ENCODE measurements around the gene ASPSCR1. TPM values are rescaled to one million over a fixed set of nuclear protein-coding genes. Genes with fewer than 3 reads are reported as not detected.

Gene ASPSCR1
- total and polyA plus RNA-seq, 2 of the 13 experiments (the other 11 are each of a cell fraction or from before 2014, with no cell fraction given), result 274 to 314 TPM

DNA sequence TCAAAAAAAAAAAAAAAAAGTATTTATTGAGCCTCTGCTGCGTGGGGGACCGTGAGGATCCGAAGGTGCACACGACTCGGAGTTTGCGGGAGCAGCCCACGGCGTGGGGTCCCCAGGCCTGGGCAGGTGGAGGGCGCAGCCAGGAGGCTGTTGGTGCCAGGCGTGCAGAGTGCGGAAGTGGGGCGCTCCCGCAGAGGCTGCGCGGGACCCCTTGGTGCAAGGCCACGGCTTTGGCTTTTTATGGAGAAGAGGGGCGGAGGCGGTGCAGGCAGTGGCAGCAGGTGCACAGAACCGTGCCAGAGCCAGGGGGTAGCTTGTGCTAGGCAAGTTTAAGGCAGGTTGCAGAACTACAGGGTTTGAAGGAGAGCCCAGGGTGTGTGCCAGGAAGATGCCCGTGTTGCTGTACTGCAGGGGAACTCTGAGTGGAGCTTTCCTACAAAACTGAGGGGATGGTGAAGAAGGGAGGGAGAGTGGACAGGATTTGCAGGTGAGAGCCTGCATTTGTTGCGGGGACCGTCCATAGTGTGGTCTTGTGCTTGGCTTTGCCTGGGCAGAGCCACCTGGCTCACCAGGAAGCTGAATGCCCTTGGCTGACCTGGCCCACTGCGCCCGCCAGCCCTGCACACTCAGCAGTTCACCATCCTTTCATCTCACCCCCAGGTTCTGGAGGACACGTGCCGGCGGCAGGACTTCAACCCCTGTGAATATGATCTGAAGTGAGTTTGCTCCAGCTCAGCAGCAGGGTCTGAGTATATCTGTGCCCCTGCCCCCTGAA is 1.3 kb downstream of the ASPSCR1 start (continued):
- TF ChIP-seq TFE3 (CRISPR knock-in tag; IDR thresholded peaks at IDR 0.05) (no peak), ATM (IDR thresholded peaks at IDR 0.05; ENCODE audit: borderline replicate concordance) (no peak), ZNF552 (CRISPR knock-in tag; IDR thresholded peaks at IDR 0.05; ENCODE audit: borderline replicate concordance) (no peak), ZNF773 (CRISPR knock-in tag; IDR thresholded peaks at IDR 0.05; ENCODE audit: borderline replicate concordance) (no peak), ZFP82 (CRISPR knock-in tag; IDR thresholded peaks at IDR 0.05; ENCODE audit: borderline replicate concordance) (0 out of 2 replicates have a peak, but pooled peaks have one; percentile 11), NFE2L1 (CRISPR knock-in tag; IDR thresholded peaks at IDR 0.05; ENCODE audit: borderline replicate concordance) (no peak), TCF12 (IDR thresholded peaks at IDR 0.05) (no peak), TCF12 (CRISPR knock-in tag; IDR thresholded peaks at IDR 0.05) (no peak), BHLHE40 (IDR thresholded peaks at IDR 0.05; ENCODE audit: low read length) (peak; percentile 96), THRA (CRISPR knock-in tag; IDR thresholded peaks at IDR 0.05; ENCODE audit: borderline replicate concordance) (peak; percentile 53; the same call in 1 of the 2 replicates), TARDBP (CRISPR knock-in tag; IDR thresholded peaks at IDR 0.05) (no peak), ZNF704 (CRISPR knock-in tag; IDR thresholded peaks at IDR 0.05; ENCODE audit: borderline replicate concordance) (no peak), PAF1 (CRISPR knock-in tag; IDR thresholded peaks at IDR 0.05) (no peak), AGO2 (optimal IDR thresholded peaks at IDR 0.05; ENCODE audit: low read depth, low read length) (peak; percentile 95), FOXK2 (IDR thresholded peaks at IDR 0.05) (no peak), TCF7L2 (IDR thresholded peaks at IDR 0.05; ENCODE audit: low read depth, low read length) (no peak), TEAD3 (CRISPR knock-in tag; optimal IDR thresholded peaks at IDR 0.05; ENCODE audit: borderline replicate concordance) (no peak), ZSCAN25 (CRISPR knock-in tag; IDR thresholded peaks at IDR 0.05) (peak; percentile 18; the same call in 1 of the 2 replicates)
- TF ChIP-seq, protein P1, sequence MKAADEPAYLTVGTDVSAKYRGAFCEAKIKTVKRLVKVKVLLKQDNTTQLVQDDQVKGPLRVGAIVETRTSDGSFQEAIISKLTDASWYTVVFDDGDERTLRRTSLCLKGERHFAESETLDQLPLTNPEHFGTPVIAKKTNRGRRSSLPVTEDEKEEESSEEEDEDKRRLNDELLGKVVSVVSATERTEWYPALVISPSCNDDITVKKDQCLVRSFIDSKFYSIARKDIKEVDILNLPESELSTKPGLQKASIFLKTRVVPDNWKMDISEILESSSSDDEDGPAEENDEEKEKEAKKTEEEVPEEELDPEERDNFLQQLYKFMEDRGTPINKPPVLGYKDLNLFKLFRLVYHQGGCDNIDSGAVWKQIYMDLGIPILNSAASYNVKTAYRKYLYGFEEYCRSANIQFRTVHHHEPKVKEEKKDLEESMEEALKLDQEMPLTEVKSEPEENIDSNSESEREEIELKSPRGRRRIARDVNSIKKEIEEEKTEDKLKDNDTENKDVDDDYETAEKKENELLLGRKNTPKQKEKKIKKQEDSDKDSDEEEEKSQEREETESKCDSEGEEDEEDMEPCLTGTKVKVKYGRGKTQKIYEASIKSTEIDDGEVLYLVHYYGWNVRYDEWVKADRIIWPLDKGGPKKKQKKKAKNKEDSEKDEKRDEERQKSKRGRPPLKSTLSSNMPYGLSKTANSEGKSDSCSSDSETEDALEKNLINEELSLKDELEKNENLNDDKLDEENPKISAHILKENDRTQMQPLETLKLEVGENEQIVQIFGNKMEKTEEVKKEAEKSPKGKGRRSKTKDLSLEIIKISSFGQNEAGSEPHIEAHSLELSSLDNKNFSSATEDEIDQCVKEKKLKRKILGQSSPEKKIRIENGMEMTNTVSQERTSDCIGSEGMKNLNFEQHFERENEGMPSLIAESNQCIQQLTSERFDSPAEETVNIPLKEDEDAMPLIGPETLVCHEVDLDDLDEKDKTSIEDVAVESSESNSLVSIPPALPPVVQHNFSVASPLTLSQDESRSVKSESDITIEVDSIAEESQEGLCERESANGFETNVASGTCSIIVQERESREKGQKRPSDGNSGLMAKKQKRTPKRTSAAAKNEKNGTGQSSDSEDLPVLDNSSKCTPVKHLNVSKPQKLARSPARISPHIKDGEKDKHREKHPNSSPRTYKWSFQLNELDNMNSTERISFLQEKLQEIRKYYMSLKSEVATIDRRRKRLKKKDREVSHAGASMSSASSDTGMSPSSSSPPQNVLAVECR (CRISPR knock-in tag; IDR thresholded peaks at IDR 0.05; ENCODE audit: borderline replicate concordance), result peak; percentile 54; the same call in 1 of the 2 replicates
